Osteocyte (in vitro differentiated cells): ENCODE data around the gene PIGBOS1. TPM values are rescaled to one million over a fixed set of nuclear protein-coding genes. Genes with fewer than 3 reads are reported as not detected.

Source experiments
- DNase-seq: peaks from one replicate; pipeline ENCODE4 v3.0.0; 2021; ENCODE audit warnings: mixed read lengths; ENCODE audit not compliant: unreplicated experiment; ENCODE audit errors: extremely low spot score
- H3K27ac Mint-ChIP-seq: one replicate; pipeline ENCODE4 v1.8.0; 2021; ENCODE audit warnings: mild to moderate bottlenecking, mixed read lengths; ENCODE audit not compliant: unreplicated experiment
- H3K27me3 Mint-ChIP-seq: one replicate; pipeline ENCODE4 v1.8.0; 2021; ENCODE audit warnings: mixed read lengths; ENCODE audit not compliant: unreplicated experiment
- H3K36me3 Mint-ChIP-seq: one replicate; pipeline ENCODE4 v1.8.0; 2021; ENCODE audit warnings: mixed read lengths; ENCODE audit not compliant: unreplicated experiment
- H3K4me1 Mint-ChIP-seq: one replicate; pipeline ENCODE4 v1.8.0; 2021; ENCODE audit warnings: mixed read lengths; ENCODE audit not compliant: unreplicated experiment
- H3K4me3 Mint-ChIP-seq: one replicate; pipeline ENCODE4 v1.8.0; 2021; ENCODE audit warnings: mild to moderate bottlenecking, moderate library complexity, mixed read lengths; ENCODE audit not compliant: unreplicated experiment
- H3K9me3 Mint-ChIP-seq: one replicate; pipeline ENCODE4 v1.8.0; 2021; ENCODE audit warnings: mixed read lengths; ENCODE audit not compliant: unreplicated experiment
- CTCF ChIP-seq: fragments of 200-600 bp; sonication (generic); IDR thresholded peaks from 2 replicates; pipeline ENCODE4 v1.5.0; 2021; ENCODE audit warnings: antibody characterized with exemption, mild to moderate bottlenecking, moderate library complexity
- total RNA-seq: library from RNA; stranded (reverse); gene quantifications from 2 replicates; pipeline ENCODE4 v1.2.1, GENCODE V29; 2021

Gene PIGBOS1
- total RNA-seq, 1 donor from 2014 or later: 14.6 TPM

GRCh38 chr15:55348281-55348778, 29.4 kb upstream of the PIGBOS1 start:
- H3K27ac Mint-ChIP-seq: no peak overlapping the region

GRCh38 chr15:55344206-55344605, 25.3 kb upstream of the PIGBOS1 start:
- no peak for DNase-seq
- TF ChIP-seq CTCF: no peak
- Mint-ChIP-seq H3K4me3 (no peak overlapping the region), H3K27me3 (no peaks in the 10 kb centered on the region), H3K9me3 (no peaks in the 10 kb centered on the region), H3K4me1 (peaks cover 19% of the 10 kb centered on the region), H3K27ac (peak overlapping the region; percentile 70), H3K36me3 (peaks cover 25% of the 10 kb centered on the region)

More at GRCh38 chr15:55348281-55348778, 29.4 kb upstream of the PIGBOS1 start:
- no peaks in the 10 kb centered on the region for H3K27me3 Mint-ChIP-seq
- no peak overlapping the region for H3K4me3 Mint-ChIP-seq
- H3K9me3 Mint-ChIP-seq: no peaks in the 10 kb centered on the region
- TF ChIP-seq CTCF: no peak
- H3K36me3 Mint-ChIP-seq: peaks cover 20% of the 10 kb centered on the region
- peaks cover 12% of the 10 kb centered on the region for H3K4me1 Mint-ChIP-seq
- no peak for DNase-seq

- Mint-ChIP-seq H3K9me3 (no peaks in the 10 kb centered on the region), H3K27ac (peak overlapping the region; percentile 70), H3K27me3 (no peaks in the 10 kb centered on the region), H3K4me1 (peaks cover 19% of the 10 kb centered on the region), H3K4me3 (no peak overlapping the region), H3K36me3 (peaks cover 25% of the 10 kb centered on the region)
- no peak for TF ChIP-seq CTCF
- DNase-seq: no peak
These were observed 24.2 kb upstream of the PIGBOS1 start for GRCh38 chr15:55343168-55343567.

- no peak for DNase-seq
- Mint-ChIP-seq H3K4me3 (no peak overlapping the region), H3K4me1 (no peaks in the 10 kb centered on the region), H3K27ac (no peak overlapping the region), H3K27me3 (no peaks in the 10 kb centered on the region), H3K9me3 (no peaks in the 10 kb centered on the region), H3K36me3 (peaks cover 25% of the 10 kb centered on the region)
- no peak for TF ChIP-seq CTCF
These were observed 18.2 kb upstream of the PIGBOS1 start for GRCh38 chr15:55337160-55337559.

GRCh38 chr15:55334997-55335396, 16.1 kb upstream of the PIGBOS1 start:
- H3K27ac Mint-ChIP-seq: no peak overlapping the region
- H3K4me1 Mint-ChIP-seq: no peaks in the 10 kb centered on the region
- no peaks in the 10 kb centered on the region for H3K27me3 Mint-ChIP-seq
- H3K36me3 Mint-ChIP-seq: peaks cover 27% of the 10 kb centered on the region
- no peaks in the 10 kb centered on the region for H3K9me3 Mint-ChIP-seq
- no peak overlapping the region for H3K4me3 Mint-ChIP-seq
- no peak for DNase-seq
- no peak for TF ChIP-seq CTCF
